SK-N-SH (cell line): Measurements from ENCODE around the gene PAM. TPM values are rescaled to one million over a fixed set of nuclear protein-coding genes. Genes with fewer than 3 reads are reported as not detected.

Source experiments
- CTCF ChIA-PET: fragments of 300-600, 350-600 bp; formaldehyde crosslinking; extraction: SDS; loops from one replicate; lab custom pipeline; 2021; lab: Yijun Ruan, JAX
- POLR2A ChIA-PET: fragments of 350-600 bp; sonication (Branson Sonifier 250); formaldehyde crosslinking; extraction: SDS; loops from one replicate; lab custom pipeline; 2020; ENCODE audit warnings: antibody characterized with exemption, inconsistent platforms; lab: Yijun Ruan, JAX
- DNase-seq: peaks from one replicate; pipeline ENCODE4 v3.0.0; 2012
- H2AFZ ChIP-seq: fragments of 200-600 bp; sonication (generic); 2 replicates; pipeline ENCODE4 v1.8.1; 2016; ENCODE audit warnings: antibody characterized with exemption, mild to moderate bottlenecking, low read depth
- H3F3A ChIP-seq: fragments of 200-600 bp; sonication (generic); replicated peaks from 2 replicates; pipeline ENCODE3; 2016; ENCODE audit warnings: antibody characterized with exemption, mild to moderate bottlenecking; ENCODE audit not compliant: insufficient read depth
- H3K27ac ChIP-seq, 2 experiments: fragments of 200-500 bp in 1 of 2; fragments of 200-600 bp in 1 of 2; sonication (Bioruptor generic) in 1 of 2; sonication (generic), shearing (Covaris generic) in 1 of 2; 2 replicates each; pipeline versions ENCODE4 v1.5.1 to v1.6.1; 2014 to 2016; ENCODE audit warnings: low read depth in 2 of 2, inconsistent platforms in 1 of 2, low read length in 1 of 2, mild to moderate bottlenecking in 1 of 2, mixed read lengths in 1 of 2
- H3K27me3 ChIP-seq: fragments of 200-600 bp; sonication (generic), shearing (Covaris generic); 2 replicates; pipeline ENCODE4 v1.6.1; 2016; ENCODE audit warnings: mixed run types; ENCODE audit not compliant: insufficient read depth
- H3K36me3 ChIP-seq, 2 experiments: fragments of 200-500 bp in 1 of 2; fragments of 200-600 bp in 1 of 2; sonication (Bioruptor generic) in 1 of 2; sonication (generic) in 1 of 2; replicated peaks in 1 of 2; 2 replicates each; pipeline versions ENCODE3 to v1.5.1; 2014 to 2016; ENCODE audit warnings: low read length in 1 of 2, mild to moderate bottlenecking in 1 of 2; ENCODE audit not compliant: insufficient read depth in 2 of 2, control insufficient read depth in 1 of 2
- H3K4me1 ChIP-seq, 2 experiments: fragments of 200-500 bp in 1 of 2; fragments of 200-600 bp in 1 of 2; sonication (Bioruptor generic) in 1 of 2; sonication (generic), shearing (Covaris generic) in 1 of 2; 2 replicates each; pipeline versions ENCODE4 v1.5.1 to v1.6.1; 2014 to 2016; ENCODE audit warnings: low read depth in 1 of 2, low read length in 1 of 2, mixed run types in 1 of 2; ENCODE audit not compliant: insufficient read depth in 2 of 2, control insufficient read depth in 1 of 2
- H3K4me2 ChIP-seq: fragments of 200-600 bp; sonication (generic), shearing (Covaris generic); 2 replicates; pipeline ENCODE4 v1.6.1; 2017; ENCODE audit warnings: mixed run types
- H3K4me3 ChIP-seq, 2 experiments: fragments of 200-500 bp in 1 of 2; fragments of 200-600 bp in 1 of 2; sonication (Bioruptor generic) in 1 of 2; sonication (generic), shearing (Covaris generic) in 1 of 2; 2 replicates each; pipeline versions ENCODE4 v1.5.1 to v1.8.1; 2014 to 2016; ENCODE audit warnings: low read depth in 2 of 2, inconsistent platforms in 1 of 2, low read length in 1 of 2, mild to moderate bottlenecking in 1 of 2, mixed read lengths in 1 of 2, moderate library complexity in 1 of 2
- H3K79me2 ChIP-seq: fragments of 200-600 bp; sonication (generic); 2 replicates; pipeline ENCODE4 v1.8.1; 2017; ENCODE audit warnings: mild to moderate bottlenecking; ENCODE audit not compliant: insufficient read depth
- H3K9ac ChIP-seq: fragments of 200-600 bp; sonication (generic); 2 replicates; pipeline ENCODE4 v1.6.1; 2017; ENCODE audit warnings: mixed run types
- H3K9me2 ChIP-seq: fragments of 200-600 bp; sonication (generic); 2 replicates; pipeline ENCODE4 v1.6.1; 2017; ENCODE audit warnings: mixed run types
- H3K9me3 ChIP-seq: fragments of 200-600 bp; sonication (generic); 2 replicates; pipeline ENCODE4 v1.6.1; 2017; ENCODE audit warnings: mixed run types, mild to moderate bottlenecking, moderate library complexity
- H4K20me1 ChIP-seq: fragments of 200-600 bp; sonication (generic); 2 replicates; pipeline ENCODE4 v1.6.1; 2017; ENCODE audit warnings: mild to moderate bottlenecking, mixed run types; ENCODE audit not compliant: insufficient read depth
- ELF1 ChIP-seq: IDR thresholded peaks from 2 replicates; pipeline ENCODE4 v1.4.0; 2012
- EZH2phosphoT487 ChIP-seq: fragments of 200-600 bp; sonication (generic); IDR thresholded peaks from 2 replicates; pipeline ENCODE4 v1.6.1; 2017; ENCODE audit warnings: low read depth, mixed run types, mild to moderate bottlenecking, antibody characterized with exemption, moderate library complexity, borderline replicate concordance
- FOSL2 ChIP-seq: IDR thresholded peaks from 2 replicates; pipeline ENCODE4 v1.4.0; 2012; ENCODE audit warnings: low read depth, mild to moderate bottlenecking, moderate library complexity, borderline replicate concordance
- GABPA ChIP-seq: IDR thresholded peaks from 2 replicates; pipeline ENCODE4 v1.4.0; 2012; ENCODE audit warnings: low read depth, mild to moderate bottlenecking
- JUND ChIP-seq: IDR thresholded peaks from 2 replicates; pipeline ENCODE4 v1.4.0; 2012
- RCOR1 ChIP-seq: fragments of 150-350 bp; IDR thresholded peaks from 2 replicates; pipeline ENCODE4 v1.6.1; 2017; ENCODE audit warnings: antibody characterized with exemption, low read length
- RFX5 ChIP-seq: IDR thresholded peaks from 2 replicates; pipeline ENCODE4 v1.6.1; 2012; ENCODE audit warnings: mild to moderate bottlenecking, improper control_type of control experiment, low read length
- RXRA ChIP-seq: IDR thresholded peaks from 2 replicates; pipeline ENCODE4 v1.4.0; 2012; ENCODE audit warnings: low read depth, mild to moderate bottlenecking, borderline replicate concordance
- SIN3A ChIP-seq: IDR thresholded peaks from 2 replicates; pipeline ENCODE4 v1.6.1; 2012; ENCODE audit warnings: low read depth, mild to moderate bottlenecking, low read length, moderate library complexity, borderline replicate concordance
- SMC3 ChIP-seq: IDR thresholded peaks from 2 replicates; pipeline ENCODE4 v1.6.1; 2012; ENCODE audit warnings: low read depth, low read length, improper control_type of control experiment
- TCF12 ChIP-seq: IDR thresholded peaks from 2 replicates; pipeline ENCODE4 v1.4.0; 2012
- WGBS: methylation state at CpG from one replicate; pipeline ENCODE4 v1.1.6; 2017; ENCODE audit warnings: low lambda C conversion rate; 5-methylcytosine and 5-hydroxymethylcytosine counted together
- polyA plus RNA-seq, 3 experiments: library from polyadenylated mRNA; depleted of rRNA; stranded (reverse); fragments of >200 nt; gene quantifications; 2 replicates each; pipeline ENCODE4 v1.2.3, GENCODE V29; 2012
- TF ChIP-seq, protein P1 (sequence below): IDR thresholded peaks from 2 replicates; pipeline ENCODE4 v1.4.0; 2012; ENCODE audit warnings: low read depth, borderline replicate concordance
- TF ChIP-seq, protein P2 (sequence below): fragments of 200-600 bp; sonication (generic); IDR thresholded peaks from 2 replicates; pipeline ENCODE4 v1.6.1; 2017; ENCODE audit warnings: antibody characterized with exemption, mild to moderate bottlenecking, moderate library complexity
- TF ChIP-seq, protein P3 (sequence below): fragments of 150-350 bp; IDR thresholded peaks from 2 replicates; pipeline ENCODE4 v1.6.1; 2016; ENCODE audit warnings: mild to moderate bottlenecking, low read depth, low read length

PAM gene
- polyA plus RNA-seq, 1 of the 3 experiments (the other 2 are of a cell fraction) = 507 TPM

DNA sequence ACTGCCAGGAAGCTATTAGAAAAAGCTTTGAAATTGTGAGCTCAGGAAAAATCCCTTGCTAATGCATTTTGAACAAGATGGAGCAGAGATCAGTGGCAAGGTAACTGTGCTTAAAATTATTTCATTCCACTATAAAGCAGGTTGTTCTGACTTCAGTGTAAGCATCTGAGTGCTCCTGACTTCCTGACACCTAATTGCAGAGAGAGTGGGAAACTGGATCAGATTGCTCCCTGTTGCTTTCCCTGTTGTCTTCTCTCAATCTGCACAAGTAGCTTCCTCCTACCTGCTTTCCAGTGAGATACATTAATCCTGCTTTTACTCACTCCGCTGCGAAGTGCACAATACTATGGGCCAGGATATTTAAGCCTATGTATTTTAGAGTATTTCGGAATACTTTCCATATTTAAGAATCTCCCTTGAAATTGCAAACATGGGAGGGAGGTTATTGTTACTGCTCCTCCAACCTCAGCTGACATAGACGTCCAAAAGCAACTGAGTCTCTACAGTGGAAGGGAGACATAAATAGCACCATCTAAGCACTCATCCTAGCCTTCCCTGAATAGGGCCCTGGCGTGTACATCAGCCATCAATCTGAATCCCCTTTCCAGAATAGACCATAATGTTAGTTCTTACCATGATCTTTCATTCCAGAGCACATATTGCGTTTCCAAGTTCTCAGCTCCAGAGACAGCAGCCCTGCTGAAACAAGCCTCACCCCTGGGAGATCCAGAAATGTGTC, 178.8 kb downstream of the PAM start:
- Histone ChIP-seq H3K4me2 (no peak overlapping the region), H3K27ac (no peak overlapping the region), H3K4me3 (no peak overlapping the region), H3K79me2 (no peaks in the 10 kb centered on the region), H3F3A (peaks cover 16% of the 10 kb centered on the region), H3K9ac (no peak overlapping the region)
- WGBS = 95% methylated on average over 6 of the region's 6 CpGs
- DNase-seq = no peak
- TF ChIP-seq, protein P1, sequence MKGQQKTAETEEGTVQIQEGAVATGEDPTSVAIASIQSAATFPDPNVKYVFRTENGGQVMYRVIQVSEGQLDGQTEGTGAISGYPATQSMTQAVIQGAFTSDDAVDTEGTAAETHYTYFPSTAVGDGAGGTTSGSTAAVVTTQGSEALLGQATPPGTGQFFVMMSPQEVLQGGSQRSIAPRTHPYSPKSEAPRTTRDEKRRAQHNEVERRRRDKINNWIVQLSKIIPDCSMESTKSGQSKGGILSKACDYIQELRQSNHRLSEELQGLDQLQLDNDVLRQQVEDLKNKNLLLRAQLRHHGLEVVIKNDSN = no peak
- TF ChIP-seq SMC3 (no peak), TCF12 (no peak), ELF1 (no peak), RXRA (no peak), RCOR1 (no peak), RFX5 (no peak), GABPA (no peak), SIN3A (no peak)
- TF ChIP-seq, protein P2, sequence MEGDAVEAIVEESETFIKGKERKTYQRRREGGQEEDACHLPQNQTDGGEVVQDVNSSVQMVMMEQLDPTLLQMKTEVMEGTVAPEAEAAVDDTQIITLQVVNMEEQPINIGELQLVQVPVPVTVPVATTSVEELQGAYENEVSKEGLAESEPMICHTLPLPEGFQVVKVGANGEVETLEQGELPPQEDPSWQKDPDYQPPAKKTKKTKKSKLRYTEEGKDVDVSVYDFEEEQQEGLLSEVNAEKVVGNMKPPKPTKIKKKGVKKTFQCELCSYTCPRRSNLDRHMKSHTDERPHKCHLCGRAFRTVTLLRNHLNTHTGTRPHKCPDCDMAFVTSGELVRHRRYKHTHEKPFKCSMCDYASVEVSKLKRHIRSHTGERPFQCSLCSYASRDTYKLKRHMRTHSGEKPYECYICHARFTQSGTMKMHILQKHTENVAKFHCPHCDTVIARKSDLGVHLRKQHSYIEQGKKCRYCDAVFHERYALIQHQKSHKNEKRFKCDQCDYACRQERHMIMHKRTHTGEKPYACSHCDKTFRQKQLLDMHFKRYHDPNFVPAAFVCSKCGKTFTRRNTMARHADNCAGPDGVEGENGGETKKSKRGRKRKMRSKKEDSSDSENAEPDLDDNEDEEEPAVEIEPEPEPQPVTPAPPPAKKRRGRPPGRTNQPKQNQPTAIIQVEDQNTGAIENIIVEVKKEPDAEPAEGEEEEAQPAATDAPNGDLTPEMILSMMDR = no peak
- TF ChIP-seq, all 33 proteins: peak for 0
- no peaks in the 10 kb centered on the region for H3K27me3 ChIP-seq
- ChIA-PET CTCF (interaction anchor here (0.7 to 3.3 kb wide), 4 partner anchors 12 to 88 kb away, joined by 3 to 12 read pairs (median 5); no protein-coding TSS in a partner anchor), POLR2A (no interaction called here)
- H2AFZ ChIP-seq = no peak overlapping the region
- no peaks in the 10 kb centered on the region for H3K9me2 ChIP-seq
- no peaks in the 10 kb centered on the region for H4K20me1 ChIP-seq
- H3K36me3 ChIP-seq = peaks cover 62 to 83% of the 10 kb centered on the region in 2 experiments
- peaks cover 0 to 11% of the 10 kb centered on the region in 2 experiments; a peak in 2 of 4 replicates for H3K4me1 ChIP-seq
- H3K9me3 ChIP-seq = no peaks in the 10 kb centered on the region

DNA sequence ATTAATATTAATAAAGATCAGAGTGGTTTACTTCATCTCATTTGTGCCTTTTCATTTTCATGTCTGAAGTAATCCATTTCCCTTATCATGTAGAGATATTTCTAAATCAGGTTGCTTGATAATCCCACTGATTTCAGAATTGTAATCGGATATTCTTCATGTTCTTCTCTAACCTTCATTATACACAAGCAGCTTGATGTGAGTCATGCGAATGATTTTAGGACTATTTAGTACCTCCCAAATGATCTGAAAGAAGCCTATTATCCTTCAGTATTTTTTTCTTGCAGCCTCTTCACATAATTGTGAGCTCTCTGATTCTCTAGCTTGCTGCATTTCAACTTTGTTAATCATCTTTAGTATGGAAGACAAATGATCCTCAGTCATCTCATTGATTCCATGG, 182.8 kb downstream of the PAM start:
- no peak for DNase-seq
- Histone ChIP-seq H3K27me3 (no peaks in the 10 kb centered on the region), H3K79me2 (no peaks in the 10 kb centered on the region), H3K4me2 (no peak overlapping the region), H3K27ac (peak overlapping the region in 1 of 2 experiments; percentile 31; a peak in 1 of 4 replicates), H3K4me1 (peaks cover 0 to 11% of the 10 kb centered on the region in 2 experiments; a peak in 1 of 4 replicates), H3F3A (peaks cover 16% of the 10 kb centered on the region), H3K9me2 (no peaks in the 10 kb centered on the region), H2AFZ (no peak overlapping the region), H3K4me3 (no peak overlapping the region), H3K36me3 (peaks cover 42 to 90% of the 10 kb centered on the region in 2 experiments), H3K9ac (no peak overlapping the region), H3K9me3 (no peaks in the 10 kb centered on the region), H4K20me1 (no peaks in the 10 kb centered on the region)
- WGBS = 83% methylated on average over 2 of the region's 2 CpGs
- ChIA-PET POLR2A (no interaction called here), CTCF (no interaction called here)
- TF ChIP-seq EZH2phosphoT487 (no peak), FOSL2 (peak; percentile 43; the same call in 1 of the 2 replicates), TCF12 (peak; percentile 33), JUND (peak; percentile 32)
- TF ChIP-seq, protein P3, sequence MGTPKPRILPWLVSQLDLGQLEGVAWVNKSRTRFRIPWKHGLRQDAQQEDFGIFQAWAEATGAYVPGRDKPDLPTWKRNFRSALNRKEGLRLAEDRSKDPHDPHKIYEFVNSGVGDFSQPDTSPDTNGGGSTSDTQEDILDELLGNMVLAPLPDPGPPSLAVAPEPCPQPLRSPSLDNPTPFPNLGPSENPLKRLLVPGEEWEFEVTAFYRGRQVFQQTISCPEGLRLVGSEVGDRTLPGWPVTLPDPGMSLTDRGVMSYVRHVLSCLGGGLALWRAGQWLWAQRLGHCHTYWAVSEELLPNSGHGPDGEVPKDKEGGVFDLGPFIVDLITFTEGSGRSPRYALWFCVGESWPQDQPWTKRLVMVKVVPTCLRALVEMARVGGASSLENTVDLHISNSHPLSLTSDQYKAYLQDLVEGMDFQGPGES = no peak
